Nasal cavity respiratory epithelium epithelial cell of viscerocranial mucosa (primary cell): ENCODE results near the gene LRP2. TPM values are rescaled to one million over a fixed set of nuclear protein-coding genes. Genes with fewer than 3 reads are reported as not detected.

Experiments used
- total RNA-seq: library from RNA; depleted of rRNA; stranded (reverse); fragments of >200 nt; gene quantifications from 2 replicates; pipeline ENCODE4 v1.2.3, GENCODE V29; 2014

The LRP2 gene
- under 0.01 TPM in 1 of 2 replicates, not detected in the other for total RNA-seq

GRCh38 chr2:169362118-169362893 is at the start of gene LRP2:
Gene LRP2, minus strand, starts transcription at chr2:169362534. Its CDS starts 135 bp downstream, at chr2:169362399.

Other genes with a start within 250 kb of the LRP2 start
- gene BBS5, start 117.0 kb upstream of the LRP2 start, total RNA-seq: 2.1 and 7.4 TPM in 2 replicates
- under 0.01 and 0.21 TPM in 2 replicates for gene KLHL41, start 147.2 kb upstream of the LRP2 start, total RNA-seq
- gene FASTKD1, start 211.3 kb upstream of the LRP2 start, total RNA-seq: 19.5 and 32.5 TPM in 2 replicates
- 33.8 and 41.4 TPM in 2 replicates for gene PPIG, start 221.8 kb upstream of the LRP2 start, total RNA-seq